GM06990 (cell line): Measurements from ENCODE around the gene WDPCP.

Experiments used
- DNase-seq: peaks from one replicate; pipeline ENCODE4 v3.0.0-alpha.2; 2011; ENCODE audit not compliant: insufficient read length; ENCODE audit errors: extremely low read depth
- H3K27me3 ChIP-seq: replicated peaks from 2 replicates; pipeline ENCODE4 v1.6.0; 2011; ENCODE audit warnings: low read length; ENCODE audit not compliant: control insufficient read depth, insufficient read depth
- H3K36me3 ChIP-seq: 2 replicates; pipeline ENCODE4 v1.5.1; 2011; ENCODE audit warnings: low read length; ENCODE audit not compliant: control insufficient read depth, insufficient read depth
- H3K4me3 ChIP-seq: replicated peaks from 2 replicates; pipeline ENCODE4 v1.5.1; 2011; ENCODE audit warnings: low read depth, mild to moderate bottlenecking, control low read depth, low read length
- CTCF ChIP-seq: IDR thresholded peaks from 2 replicates; pipeline ENCODE4 v1.5.1; 2011; ENCODE audit warnings: low read length, control low read depth, mild to moderate bottlenecking, inconsistent platforms; ENCODE audit not compliant: insufficient read depth, poor library complexity, severe bottlenecking

WDPCP gene

GRCh38 chr2:63514781-63515180 lies 73.5 kb downstream of the WDPCP start:
- DNase-seq: no peak
- no peaks in the 10 kb centered on the region for H3K27me3 ChIP-seq
- no peak for TF ChIP-seq CTCF
- H3K36me3 ChIP-seq: no peaks in the 10 kb centered on the region
- H3K4me3 ChIP-seq: no peak overlapping the region

- no peak for DNase-seq
- Histone ChIP-seq H3K36me3 (no peaks in the 10 kb centered on the region), H3K4me3 (no peak overlapping the region), H3K27me3 (no peaks in the 10 kb centered on the region)
- no peak for TF ChIP-seq CTCF
Observed at GRCh38 chr2:63514237-63514716, 74.0 kb downstream of the WDPCP start.

GRCh38 chr2:63506320-63506719 lies 82.0 kb downstream of the WDPCP start:
- H3K4me3 ChIP-seq: no peak overlapping the region
- H3K27me3 ChIP-seq: no peaks in the 10 kb centered on the region
- DNase-seq: no peak
- no peaks in the 10 kb centered on the region for H3K36me3 ChIP-seq
- no peak for TF ChIP-seq CTCF

- no peak for TF ChIP-seq CTCF
- DNase-seq: no peak
- Histone ChIP-seq H3K27me3 (no peaks in the 10 kb centered on the region), H3K36me3 (no peaks in the 10 kb centered on the region), H3K4me3 (no peak overlapping the region)
Observed at GRCh38 chr2:63503818-63504217, 84.5 kb downstream of the WDPCP start.

- no peak for DNase-seq
- no peak overlapping the region for H3K4me3 ChIP-seq
- no peaks in the 10 kb centered on the region for H3K36me3 ChIP-seq
- no peak for TF ChIP-seq CTCF
- no peaks in the 10 kb centered on the region for H3K27me3 ChIP-seq
Observed at GRCh38 chr2:63500398-63500797, 87.9 kb downstream of the WDPCP start.

- Histone ChIP-seq H3K27me3 (no peaks in the 10 kb centered on the region), H3K36me3 (no peaks in the 10 kb centered on the region), H3K4me3 (no peak overlapping the region)
- no peak for DNase-seq
- no peak for TF ChIP-seq CTCF
Observed at GRCh38 chr2:63497576-63497975, 90.7 kb downstream of the WDPCP start.
